Kidney epithelial cell (primary cell): ENCODE results near the gene IPPK. TPM values are rescaled to one million over a fixed set of nuclear protein-coding genes. Genes with fewer than 3 reads are reported as not detected.

ENCODE experiments used
- DNase-seq: peaks from one replicate; pipeline ENCODE4 v3.0.0-alpha.2; 2010; ENCODE audit warnings: low read depth
- H3K27me3 ChIP-seq: 2 replicates; pipeline ENCODE4 v1.6.0; 2011; ENCODE audit warnings: low read length; ENCODE audit not compliant: control insufficient read depth, insufficient read depth
- H3K36me3 ChIP-seq: 2 replicates; pipeline ENCODE4 v1.5.1; 2011; ENCODE audit warnings: low read length; ENCODE audit not compliant: control insufficient read depth, insufficient read depth
- H3K4me3 ChIP-seq: 2 replicates; pipeline ENCODE4 v1.5.1; 2011; ENCODE audit warnings: low read depth, mild to moderate bottlenecking, control low read depth, low read length
- total RNA-seq: library from RNA; depleted of rRNA; stranded (reverse); fragments of >200 nt; gene quantifications from 2 replicates; pipeline ENCODE4 v1.2.3, GENCODE V29; 2015
- TF ChIP-seq, protein P1 (sequence below): IDR thresholded peaks from 2 replicates; pipeline ENCODE4 v1.5.1; 2011; ENCODE audit warnings: mild to moderate bottlenecking, moderate library complexity, low read length, control low read depth, inconsistent platforms; ENCODE audit not compliant: insufficient read depth, poor library complexity, severe bottlenecking

Gene IPPK
- total RNA-seq, 1 donor from 2014 or later = 8.5 TPM

DNA sequence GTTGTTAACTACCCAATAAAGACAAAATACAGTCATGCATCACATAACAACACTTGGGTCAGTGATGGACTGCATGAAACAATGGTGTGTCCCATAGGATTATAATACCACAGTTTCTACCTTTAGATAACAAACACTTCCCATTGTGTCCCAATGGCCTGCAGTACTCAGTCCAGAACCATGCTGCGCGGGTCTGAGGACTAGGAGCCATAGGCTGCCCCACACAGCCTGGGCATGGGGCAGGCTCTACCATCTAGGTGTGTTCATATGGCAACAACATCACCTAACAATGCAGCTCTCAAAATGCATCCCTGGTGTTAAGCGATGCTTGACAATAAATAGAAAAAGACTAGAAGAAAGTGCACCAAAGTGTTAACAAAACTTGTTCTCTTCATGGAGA lies 6.8 kb downstream of the IPPK start:
- no peaks in the 10 kb centered on the region for H3K27me3 ChIP-seq
- peaks cover 3% of the 10 kb centered on the region for H3K36me3 ChIP-seq
- H3K4me3 ChIP-seq = no peak overlapping the region
- no peak for DNase-seq
- TF ChIP-seq, protein P1, sequence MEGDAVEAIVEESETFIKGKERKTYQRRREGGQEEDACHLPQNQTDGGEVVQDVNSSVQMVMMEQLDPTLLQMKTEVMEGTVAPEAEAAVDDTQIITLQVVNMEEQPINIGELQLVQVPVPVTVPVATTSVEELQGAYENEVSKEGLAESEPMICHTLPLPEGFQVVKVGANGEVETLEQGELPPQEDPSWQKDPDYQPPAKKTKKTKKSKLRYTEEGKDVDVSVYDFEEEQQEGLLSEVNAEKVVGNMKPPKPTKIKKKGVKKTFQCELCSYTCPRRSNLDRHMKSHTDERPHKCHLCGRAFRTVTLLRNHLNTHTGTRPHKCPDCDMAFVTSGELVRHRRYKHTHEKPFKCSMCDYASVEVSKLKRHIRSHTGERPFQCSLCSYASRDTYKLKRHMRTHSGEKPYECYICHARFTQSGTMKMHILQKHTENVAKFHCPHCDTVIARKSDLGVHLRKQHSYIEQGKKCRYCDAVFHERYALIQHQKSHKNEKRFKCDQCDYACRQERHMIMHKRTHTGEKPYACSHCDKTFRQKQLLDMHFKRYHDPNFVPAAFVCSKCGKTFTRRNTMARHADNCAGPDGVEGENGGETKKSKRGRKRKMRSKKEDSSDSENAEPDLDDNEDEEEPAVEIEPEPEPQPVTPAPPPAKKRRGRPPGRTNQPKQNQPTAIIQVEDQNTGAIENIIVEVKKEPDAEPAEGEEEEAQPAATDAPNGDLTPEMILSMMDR = no peak

DNA sequence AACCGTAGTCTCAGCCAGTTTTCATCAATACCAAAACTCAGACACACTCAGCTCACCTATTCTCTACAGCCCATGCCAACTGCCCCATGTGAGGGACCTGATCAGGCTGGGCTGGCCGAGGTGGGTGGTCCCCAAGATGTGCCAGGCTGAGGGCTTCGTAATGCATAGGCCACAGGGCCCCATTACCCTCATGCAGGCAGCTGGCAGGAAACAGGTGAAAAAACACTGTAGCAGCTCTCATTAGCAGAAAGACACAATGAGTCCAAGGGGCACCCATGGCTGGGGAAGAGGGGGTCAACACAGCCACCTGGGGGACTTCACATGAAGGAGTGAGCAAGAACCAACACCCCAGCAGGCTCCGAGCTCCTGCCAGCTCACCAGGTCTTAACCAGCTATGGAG lies 8.2 kb downstream of the IPPK start:
- TF ChIP-seq, protein P1 = no peak
- no peak for DNase-seq
- Histone ChIP-seq H3K4me3 (no peak overlapping the region), H3K36me3 (peaks cover 4% of the 10 kb centered on the region), H3K27me3 (no peaks in the 10 kb centered on the region)

DNA sequence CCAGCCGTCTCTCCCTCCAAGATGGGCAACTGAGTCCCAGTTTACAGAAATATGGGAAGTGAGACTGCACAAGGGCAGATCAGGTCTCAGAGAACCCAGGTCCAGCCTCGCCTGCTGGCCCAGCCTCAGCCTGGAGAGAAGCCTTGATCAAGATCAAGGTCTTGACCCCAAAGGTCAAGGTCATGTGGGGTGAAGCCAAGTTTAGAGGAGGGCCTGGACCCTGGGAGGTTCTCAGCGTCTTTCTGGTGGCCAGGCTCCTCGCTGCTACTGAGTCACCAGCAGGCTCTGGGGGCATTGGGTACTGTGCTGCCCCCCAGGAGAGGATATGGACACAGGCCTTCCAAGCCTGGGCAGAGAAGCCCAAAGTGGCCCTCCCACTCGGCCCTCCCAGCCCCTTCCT lies 8.8 kb downstream of the IPPK start:
- no peak for DNase-seq
- TF ChIP-seq, protein P1 = no peak

DNA sequence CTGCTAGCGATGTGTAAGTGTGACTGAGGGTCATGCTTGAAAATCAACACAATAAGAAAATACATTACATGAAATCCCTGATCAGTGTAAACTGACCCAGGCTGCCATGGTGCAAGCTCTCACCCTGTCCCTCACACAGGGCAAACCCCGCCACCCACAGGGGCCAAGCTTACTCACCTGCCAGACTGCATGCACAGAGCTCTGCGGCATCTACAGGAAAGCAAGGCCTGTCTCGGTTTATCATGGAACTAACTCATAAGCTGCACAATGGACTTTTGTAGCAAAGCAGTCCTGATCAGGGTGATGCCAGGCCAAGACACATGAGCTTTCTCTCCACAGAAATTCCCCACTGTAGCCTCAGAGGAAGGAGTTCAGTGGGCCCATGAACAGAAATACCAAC lies 9.7 kb downstream of the IPPK start:
- Histone ChIP-seq H3K36me3 (peaks cover 4% of the 10 kb centered on the region), H3K4me3 (no peak overlapping the region), H3K27me3 (no peaks in the 10 kb centered on the region)
- TF ChIP-seq, protein P1 = no peak
- no peak for DNase-seq

More for the DNA sequence above, 8.8 kb downstream of the IPPK start:
- Histone ChIP-seq H3K27me3 (no peaks in the 10 kb centered on the region), H3K4me3 (no peak overlapping the region), H3K36me3 (peaks cover 4% of the 10 kb centered on the region)

DNA sequence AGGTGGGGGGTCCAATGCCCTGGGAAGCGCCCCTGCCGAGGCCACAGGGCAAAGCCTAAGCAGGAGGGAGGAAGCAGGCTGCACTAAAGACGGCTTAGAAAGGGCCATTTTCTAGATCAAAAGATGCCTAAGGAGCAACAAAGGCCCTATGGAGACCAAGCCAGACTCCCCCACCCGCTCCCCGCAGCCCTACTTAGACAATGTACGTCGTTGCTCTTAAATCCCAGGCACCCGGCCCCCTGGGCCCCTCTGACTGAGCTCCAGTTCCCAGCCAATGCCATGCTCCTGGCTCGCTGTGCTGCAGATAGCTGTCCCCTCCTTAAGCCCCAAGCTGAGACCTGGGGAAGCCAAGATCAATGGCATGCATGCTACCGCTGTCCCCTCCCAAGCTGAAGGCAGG lies 10.3 kb downstream of the IPPK start:
- Histone ChIP-seq H3K27me3 (no peaks in the 10 kb centered on the region), H3K36me3 (peaks cover 4% of the 10 kb centered on the region), H3K4me3 (no peak overlapping the region)
- TF ChIP-seq, protein P1 = no peak
- no peak for DNase-seq

DNA sequence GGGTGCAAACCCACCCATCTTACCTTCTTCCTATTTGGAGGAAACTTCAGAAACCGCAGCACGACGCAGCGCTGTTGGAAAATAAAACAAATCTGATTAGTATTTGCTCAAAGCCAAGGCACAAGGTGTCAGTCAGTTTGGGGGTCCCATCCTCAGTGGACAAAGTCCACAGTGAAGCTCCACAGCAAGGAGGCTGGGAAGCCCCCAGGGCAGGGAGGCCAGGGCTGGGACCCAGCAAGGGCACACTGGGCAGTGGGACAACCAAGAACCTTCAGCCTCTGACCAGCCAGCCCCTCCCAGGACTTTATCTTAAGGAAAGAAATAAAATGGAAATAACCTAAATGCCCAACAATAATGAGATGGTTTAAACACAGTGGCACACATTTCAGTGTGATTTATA lies 11.3 kb downstream of the IPPK start:
- DNase-seq = no peak
- Histone ChIP-seq H3K27me3 (no peaks in the 10 kb centered on the region), H3K36me3 (peaks cover 3% of the 10 kb centered on the region), H3K4me3 (no peak overlapping the region)
- TF ChIP-seq, protein P1 = no peak
